HUES6 (cell line): ENCODE results near the gene SLC49A3.

ENCODE experiments used
- H3K27ac ChIP-seq: 2 replicates; pipeline ENCODE4 v1.7.0; 2013; ENCODE audit warnings: low read depth, mild to moderate bottlenecking, low read length, inconsistent platforms
- H3K27me3 ChIP-seq: 2 replicates; pipeline ENCODE4 v1.6.1; 2013; ENCODE audit warnings: low read length; ENCODE audit not compliant: control insufficient read depth, insufficient read depth
- H3K36me3 ChIP-seq: 2 replicates; pipeline ENCODE4 v1.6.1; 2013; ENCODE audit warnings: low read length; ENCODE audit not compliant: control insufficient read depth, insufficient read depth
- H3K4me1 ChIP-seq: 2 replicates; pipeline ENCODE4 v1.6.1; 2013; ENCODE audit warnings: low read length; ENCODE audit not compliant: control insufficient read depth, insufficient read depth
- H3K4me3 ChIP-seq: 2 replicates; pipeline ENCODE4 v1.5.1; 2013; ENCODE audit warnings: low read depth, low read length
- H3K9ac ChIP-seq: one replicate; pipeline ENCODE4 v1.6.1; 2013; ENCODE audit warnings: mild to moderate bottlenecking, low read length
- H3K9me3 ChIP-seq: 2 replicates; pipeline ENCODE4 v1.6.1; 2013; ENCODE audit warnings: low read depth, low read length; ENCODE audit not compliant: control insufficient read depth, insufficient read depth

The SLC49A3 gene

GRCh38 chr4:721261-722168, 32.6 kb upstream of the SLC49A3 start:
- Histone ChIP-seq H3K27me3 (no peaks in the 10 kb centered on the region), H3K4me1 (no peaks in the 10 kb centered on the region), H3K36me3 (peaks cover 27% of the 10 kb centered on the region), H3K4me3 (no peak overlapping the region), H3K27ac (no peak overlapping the region), H3K9me3 (no peaks in the 10 kb centered on the region), H3K9ac (no peak overlapping the region)

- Histone ChIP-seq H3K9ac (no peak overlapping the region), H3K9me3 (no peaks in the 10 kb centered on the region), H3K36me3 (peaks cover 27% of the 10 kb centered on the region), H3K27me3 (no peaks in the 10 kb centered on the region), H3K4me3 (no peak overlapping the region), H3K27ac (no peak overlapping the region), H3K4me1 (no peaks in the 10 kb centered on the region)
Observed at GRCh38 chr4:720111-720860, 31.3 kb upstream of the SLC49A3 start.

- Histone ChIP-seq H3K27me3 (no peaks in the 10 kb centered on the region), H3K4me1 (no peaks in the 10 kb centered on the region), H3K27ac (no peak overlapping the region; the same call in 1 of the 2 replicates), H3K9ac (no peak overlapping the region), H3K4me3 (no peak overlapping the region), H3K36me3 (peaks cover 33% of the 10 kb centered on the region), H3K9me3 (no peaks in the 10 kb centered on the region)
Observed at GRCh38 chr4:718460-718859, 29.5 kb upstream of the SLC49A3 start.

GRCh38 chr4:717601-718320, 28.8 kb upstream of the SLC49A3 start:
- no peak overlapping the region for H3K4me3 ChIP-seq
- H3K36me3 ChIP-seq, result peaks cover 26% of the 10 kb centered on the region
- no peaks in the 10 kb centered on the region for H3K4me1 ChIP-seq
- no peak overlapping the region for H3K27ac ChIP-seq
- no peaks in the 10 kb centered on the region for H3K9me3 ChIP-seq
- no peaks in the 10 kb centered on the region for H3K27me3 ChIP-seq
- no peak overlapping the region for H3K9ac ChIP-seq

- Histone ChIP-seq H3K9ac (no peak overlapping the region), H3K27ac (no peak overlapping the region), H3K9me3 (peaks cover under 1% of the 10 kb centered on the region; the same call in 1 of the 2 replicates), H3K4me1 (no peaks in the 10 kb centered on the region), H3K4me3 (no peak overlapping the region), H3K36me3 (peaks cover 23% of the 10 kb centered on the region), H3K27me3 (no peaks in the 10 kb centered on the region)
Observed at GRCh38 chr4:714087-714486, 25.1 kb upstream of the SLC49A3 start.

GRCh38 chr4:712916-713632, 24.1 kb upstream of the SLC49A3 start:
- Histone ChIP-seq H3K4me3 (no peak overlapping the region), H3K36me3 (peaks cover 31% of the 10 kb centered on the region), H3K9ac (no peak overlapping the region), H3K4me1 (no peaks in the 10 kb centered on the region), H3K27me3 (no peaks in the 10 kb centered on the region), H3K9me3 (peaks cover 3% of the 10 kb centered on the region; the same call in 1 of the 2 replicates), H3K27ac (no peak overlapping the region)

- Histone ChIP-seq H3K27ac (no peak overlapping the region), H3K4me3 (no peak overlapping the region), H3K36me3 (peaks cover 31% of the 10 kb centered on the region)
Observed at GRCh38 chr4:712093-712492, 23.1 kb upstream of the SLC49A3 start.

GRCh38 chr4:710916-711315, 22.0 kb upstream of the SLC49A3 start:
- Histone ChIP-seq H3K27me3 (no peaks in the 10 kb centered on the region), H3K4me1 (peaks cover 5% of the 10 kb centered on the region; the same call in 1 of the 2 replicates), H3K9ac (no peak overlapping the region), H3K27ac (no peak overlapping the region), H3K9me3 (peaks cover 3% of the 10 kb centered on the region; the same call in 1 of the 2 replicates), H3K36me3 (peaks cover 31% of the 10 kb centered on the region), H3K4me3 (no peak overlapping the region)

More at GRCh38 chr4:712093-712492, 23.1 kb upstream of the SLC49A3 start:
- Histone ChIP-seq H3K27me3 (no peaks in the 10 kb centered on the region), H3K4me1 (peaks cover 2% of the 10 kb centered on the region; the same call in 1 of the 2 replicates), H3K9ac (no peak overlapping the region), H3K9me3 (peaks cover 3% of the 10 kb centered on the region; the same call in 1 of the 2 replicates)

- Histone ChIP-seq H3K36me3 (peaks cover 31% of the 10 kb centered on the region), H3K27me3 (no peaks in the 10 kb centered on the region), H3K27ac (no peak overlapping the region), H3K4me3 (no peak overlapping the region), H3K4me1 (peaks cover 5% of the 10 kb centered on the region; the same call in 1 of the 2 replicates), H3K9ac (no peak overlapping the region), H3K9me3 (peaks cover 3% of the 10 kb centered on the region; the same call in 1 of the 2 replicates)
Observed at GRCh38 chr4:710116-710515, 21.2 kb upstream of the SLC49A3 start.

- no peak overlapping the region for H3K4me3 ChIP-seq
- H3K9me3 ChIP-seq, result peaks cover 3% of the 10 kb centered on the region; the same call in 1 of the 2 replicates
- H3K27me3 ChIP-seq, result peaks cover 7% of the 10 kb centered on the region
- no peak overlapping the region for H3K27ac ChIP-seq
- no peak overlapping the region for H3K9ac ChIP-seq
- peaks cover 28% of the 10 kb centered on the region for H3K36me3 ChIP-seq
- peaks cover 5% of the 10 kb centered on the region; the same call in 1 of the 2 replicates for H3K4me1 ChIP-seq
Observed at GRCh38 chr4:709348-709747, 20.4 kb upstream of the SLC49A3 start.
